OCI-LY7 (cell line): ENCODE results near the gene GPR3. TPM values are rescaled to one million over a fixed set of nuclear protein-coding genes. Genes with fewer than 3 reads are reported as not detected.
A peak's percentile ranks its signal among the peaks of the same experiment; 100 is the strongest.
"Not testable (repeated sequence)": the region's sequence is repeated elsewhere in the genome, so short reads cannot be mapped to it uniquely, and the experiment has no call there.

Experiments used
- BruUV-seq: library from RNA; stranded (reverse); fragments of 400-500 nt; replicated peaks from 2 replicates; lab custom pipeline; 2021; lab: Mats Ljungman, UMichigan
- CTCF ChIA-PET: fragments of 300-600 bp; sonication (Branson Sonifier 250); formaldehyde crosslinking; loops from one replicate; lab custom pipeline; 2022; ENCODE audit warnings: antibody characterized with exemption; ENCODE audit not compliant: unreplicated experiment; lab: Charles Lee
- POLR2A ChIA-PET: fragments of 300-600 bp; sonication (Branson Sonifier 250); formaldehyde crosslinking; loops from one replicate; lab custom pipeline; 2022; ENCODE audit warnings: antibody characterized with exemption; lab: Charles Lee
- DNase-seq: peaks from one replicate; pipeline ENCODE4 v3.0.0-alpha.2; 2015; ENCODE audit warnings: low spot score
- H2AFZ ChIP-seq: fragments of 200-600 bp; sonication (generic), shearing (Covaris generic); 2 replicates; pipeline ENCODE4 v1.6.1; 2014; ENCODE audit warnings: mild to moderate bottlenecking, antibody characterized with exemption, low read length, moderate library complexity
- H3K27ac ChIP-seq: fragments of 200-600 bp; sonication (generic); 2 replicates; pipeline ENCODE4 v1.5.1; 2014; ENCODE audit warnings: mixed run types, low read depth, mild to moderate bottlenecking, moderate library complexity, low read length, inconsistent platforms; ENCODE audit not compliant: poor library complexity, severe bottlenecking
- H3K36me3 ChIP-seq: fragments of 200-600 bp; sonication (generic); 2 replicates; pipeline ENCODE4 v1.6.1; 2014; ENCODE audit warnings: mild to moderate bottlenecking, antibody characterized with exemption, low read length, moderate library complexity, mixed read lengths; ENCODE audit not compliant: insufficient read depth
- H3K4me1 ChIP-seq: fragments of 200-600 bp; sonication (generic); 2 replicates; pipeline ENCODE4 v1.5.1; 2014; ENCODE audit warnings: mild to moderate bottlenecking, low read length; ENCODE audit not compliant: insufficient read depth, poor library complexity, severe bottlenecking
- H3K4me2 ChIP-seq: fragments of 200-600 bp; sonication (generic); 2 replicates; pipeline ENCODE4 v1.6.1; 2014; ENCODE audit warnings: mild to moderate bottlenecking, low read length
- H3K4me3 ChIP-seq: fragments of 200-600 bp; sonication (generic); 2 replicates; pipeline ENCODE4 v1.5.1; 2014; ENCODE audit warnings: mild to moderate bottlenecking, low read depth, low read length; ENCODE audit not compliant: poor library complexity, severe bottlenecking
- H3K79me2 ChIP-seq: fragments of 200-600 bp; sonication (generic); 2 replicates; pipeline ENCODE4 v1.6.1; 2016; ENCODE audit warnings: low read depth, mild to moderate bottlenecking, low read length, moderate library complexity, mixed read lengths; ENCODE audit not compliant: insufficient read depth
- H3K9me2 ChIP-seq: fragments of 200-600 bp; sonication (generic); 2 replicates; pipeline ENCODE4 v1.6.1; 2016; ENCODE audit warnings: mild to moderate bottlenecking, low read length, mixed read lengths; ENCODE audit not compliant: insufficient read depth
- H3K9me3 ChIP-seq: fragments of 200-600 bp; sonication (generic); 2 replicates; pipeline ENCODE4 v1.6.1; 2014; ENCODE audit warnings: mild to moderate bottlenecking, mixed run types, low read length, mixed read lengths
- H4K20me1 ChIP-seq: fragments of 200-600 bp; sonication (generic); 2 replicates; pipeline ENCODE4 v1.6.1; 2014; ENCODE audit warnings: mild to moderate bottlenecking, antibody characterized with exemption, low read length, moderate library complexity, mixed read lengths; ENCODE audit not compliant: insufficient read depth
- EZH2phosphoT487 ChIP-seq: fragments of 200-600 bp; sonication (generic); IDR thresholded peaks from 2 replicates; pipeline ENCODE4 v1.6.1; 2018; ENCODE audit warnings: low read depth, borderline replicate concordance, mild to moderate bottlenecking, mixed run types, antibody characterized with exemption, low read length, moderate library complexity, mixed read lengths
- intact Hi-C: fragments of 100-400 bp; cut with micrococcal nuclease; formaldehyde crosslinking; loops from one replicate; pipeline ENCODE4 v1.10.0; 2022; ENCODE audit not compliant: unreplicated experiment
- total RNA-seq, 2 experiments: library from RNA; depleted of rRNA in 1 of 2; stranded (reverse); fragments of >200 nt in 1 of 2; shearing (Covaris generic) in 1 of 2; gene quantifications; 2 replicates each; pipeline ENCODE4 v1.2.3, GENCODE V29; 2014 to 2022
- TF ChIP-seq, protein P1 (sequence below): fragments of 200-600 bp; sonication (generic); conservative IDR thresholded peaks from 2 replicates; pipeline ENCODE4 v1.5.1; 2014; ENCODE audit warnings: mild to moderate bottlenecking, antibody characterized with exemption, low read length, moderate library complexity, mixed read lengths

The GPR3 gene
- total RNA-seq, 2 experiments from 2014 or later, result 0.25 to 0.32 TPM

DNA sequence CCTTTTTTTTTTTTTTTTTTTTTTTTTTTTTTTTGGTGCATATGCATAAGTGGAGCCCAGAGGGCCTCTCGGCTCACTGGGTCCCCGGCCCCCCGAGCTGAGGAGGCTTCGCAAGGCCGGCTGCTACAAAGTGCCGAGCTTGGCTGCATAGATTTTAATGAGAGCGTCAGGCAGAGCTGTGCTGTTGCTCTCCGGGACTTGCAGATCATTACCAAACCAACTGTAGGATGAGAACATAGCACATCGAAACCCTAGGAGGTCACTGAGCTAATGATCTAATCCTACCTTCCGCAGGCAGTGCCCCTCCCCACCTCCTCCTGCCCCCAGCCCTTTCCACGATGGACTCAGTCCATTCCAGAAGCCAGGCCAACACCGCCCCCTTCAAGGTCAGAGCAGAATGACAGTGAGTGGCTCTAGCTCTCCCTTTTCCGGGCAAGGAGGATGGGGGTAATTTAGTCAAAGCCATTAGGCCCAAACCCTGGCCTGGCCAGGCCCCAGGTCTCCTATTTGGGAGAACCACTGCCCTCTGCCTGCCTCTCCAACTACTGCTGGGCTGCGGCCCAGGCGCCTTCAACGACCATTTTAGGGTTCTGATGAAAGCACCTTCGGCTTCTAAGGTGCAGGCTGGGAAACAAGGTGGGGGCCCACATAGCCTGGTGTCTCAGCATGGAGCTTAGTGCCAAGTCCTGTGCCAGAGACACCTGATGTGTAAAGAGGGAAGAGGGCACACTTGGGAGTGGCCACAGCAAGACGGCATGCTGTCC is 13.4 kb downstream of the GPR3 start:
- intact Hi-C loops, H3K9me3 ChIP-seq, H4K20me1 ChIP-seq, BruUV-seq, H3K79me2 ChIP-seq, H3K4me3 ChIP-seq, H3K9me2 ChIP-seq, H2AFZ ChIP-seq, DNase-seq: not testable (repeated sequence)
- Histone ChIP-seq H3K27ac (peak overlapping the region; percentile 86), H3K36me3 (peaks cover 36% of the 10 kb centered on the region), H3K4me1 (peaks cover 67% of the 10 kb centered on the region), H3K4me2 (peak overlapping the region; percentile 61; the same call in 1 of the 2 replicates)
- ChIA-PET POLR2A (interaction anchor here (0.6 to 1.2 kb wide), 3 partner anchors 40 to 156 kb away, joined by 3 to 5 read pairs (median 3); partner anchors contain the start of gene WASF2), CTCF (interaction anchor here (0.6 kb wide), 1 partner anchor 93 kb away, joined by 3 read pairs; no protein-coding TSS in a partner anchor)
- TF ChIP-seq, protein P1, sequence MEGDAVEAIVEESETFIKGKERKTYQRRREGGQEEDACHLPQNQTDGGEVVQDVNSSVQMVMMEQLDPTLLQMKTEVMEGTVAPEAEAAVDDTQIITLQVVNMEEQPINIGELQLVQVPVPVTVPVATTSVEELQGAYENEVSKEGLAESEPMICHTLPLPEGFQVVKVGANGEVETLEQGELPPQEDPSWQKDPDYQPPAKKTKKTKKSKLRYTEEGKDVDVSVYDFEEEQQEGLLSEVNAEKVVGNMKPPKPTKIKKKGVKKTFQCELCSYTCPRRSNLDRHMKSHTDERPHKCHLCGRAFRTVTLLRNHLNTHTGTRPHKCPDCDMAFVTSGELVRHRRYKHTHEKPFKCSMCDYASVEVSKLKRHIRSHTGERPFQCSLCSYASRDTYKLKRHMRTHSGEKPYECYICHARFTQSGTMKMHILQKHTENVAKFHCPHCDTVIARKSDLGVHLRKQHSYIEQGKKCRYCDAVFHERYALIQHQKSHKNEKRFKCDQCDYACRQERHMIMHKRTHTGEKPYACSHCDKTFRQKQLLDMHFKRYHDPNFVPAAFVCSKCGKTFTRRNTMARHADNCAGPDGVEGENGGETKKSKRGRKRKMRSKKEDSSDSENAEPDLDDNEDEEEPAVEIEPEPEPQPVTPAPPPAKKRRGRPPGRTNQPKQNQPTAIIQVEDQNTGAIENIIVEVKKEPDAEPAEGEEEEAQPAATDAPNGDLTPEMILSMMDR, result peak; percentile 43; the same call in 1 of the 2 replicates

DNA sequence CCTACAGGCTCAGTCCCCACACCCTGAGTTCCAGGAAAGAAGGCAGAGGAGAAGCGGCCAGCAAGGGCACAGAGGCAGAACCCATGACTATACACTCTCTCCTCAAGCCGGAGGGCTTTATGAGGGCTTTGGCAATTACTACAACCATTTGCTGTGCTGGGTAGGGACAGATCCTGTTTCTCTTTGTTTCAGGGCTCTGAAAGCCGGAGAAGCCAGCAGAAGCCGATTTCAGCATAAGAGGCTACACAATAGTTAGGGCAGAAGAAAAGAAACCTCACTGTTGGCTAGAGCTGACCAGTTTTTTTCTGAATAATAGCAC is 13.9 kb downstream of the GPR3 start:
- H4K20me1 ChIP-seq, result no peaks in the 10 kb centered on the region

DNA sequence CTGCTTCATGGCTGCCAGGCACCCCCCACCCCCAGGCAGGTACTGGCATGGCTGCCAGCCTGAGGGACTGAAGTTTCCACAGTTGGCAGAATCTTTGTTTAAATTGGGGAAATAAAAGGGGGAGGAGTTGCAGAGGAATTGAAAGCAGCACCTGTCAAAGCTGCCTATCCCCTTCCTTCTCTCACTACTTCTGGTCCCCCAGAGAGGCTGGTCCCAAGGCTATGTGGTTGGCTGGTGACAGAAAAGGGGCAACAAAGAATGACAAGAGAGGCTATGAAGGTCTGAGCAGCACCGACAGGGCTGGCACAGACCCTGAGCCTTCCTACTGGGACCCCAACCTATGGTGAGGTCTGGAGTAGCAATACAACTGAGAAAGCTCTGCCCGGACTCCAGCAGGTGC is 14.4 kb downstream of the GPR3 start:
- peaks cover 44% of the 10 kb centered on the region for H3K36me3 ChIP-seq

More for the DNA sequence above, 13.9 kb downstream of the GPR3 start:
- intact Hi-C loops, result no loop called here
- Histone ChIP-seq H3K36me3 (peaks cover 41% of the 10 kb centered on the region), H3K27ac (peak overlapping the region; percentile 86), H3K9me2 (no peaks in the 10 kb centered on the region), H3K9me3 (no peaks in the 10 kb centered on the region), H3K4me2 (peak overlapping the region; percentile 61), H3K4me3 (peak overlapping the region; percentile 28), H3K4me1 (peaks cover 67% of the 10 kb centered on the region), H2AFZ (no peak overlapping the region), H3K79me2 (no peaks in the 10 kb centered on the region)
- ChIA-PET CTCF (no interaction called here), POLR2A (no interaction called here)
- no peak for DNase-seq
- TF ChIP-seq, protein P1, result no peak
- no peak for TF ChIP-seq EZH2phosphoT487
- no TSS peak for BruUV-seq

More for the DNA sequence above, 14.4 kb downstream of the GPR3 start:
- peak overlapping the region; percentile 61 for H3K4me2 ChIP-seq
- intact Hi-C loops, CTCF ChIA-PET, BruUV-seq, H3K9me3 ChIP-seq, H4K20me1 ChIP-seq, POLR2A ChIA-PET, H3K9me2 ChIP-seq, H2AFZ ChIP-seq, H3K79me2 ChIP-seq: not testable (repeated sequence)
- H3K4me3 ChIP-seq, result peak overlapping the region; percentile 28
- peak; percentile 80 for DNase-seq
- H3K27ac ChIP-seq, result peak overlapping the region; percentile 86
- H3K4me1 ChIP-seq, result peaks cover 67% of the 10 kb centered on the region
